Mesendoderm (in vitro differentiated cells): ENCODE results near the gene ZFYVE21.

Source experiments
- DNase-seq: peaks from one replicate; pipeline ENCODE4 v3.0.0; 2013
- H2AK5ac ChIP-seq: 2 replicates; pipeline ENCODE4 v1.6.1; 2013; ENCODE audit warnings: low read length, inconsistent platforms
- H2BK120ac ChIP-seq: 2 replicates; pipeline ENCODE4 v1.6.1; 2013; ENCODE audit warnings: low read depth, mild to moderate bottlenecking, low read length, moderate library complexity, mixed read lengths
- H2BK15ac ChIP-seq: replicated peaks from 2 replicates; pipeline ENCODE4 v1.6.1; 2013; ENCODE audit warnings: low read depth, mild to moderate bottlenecking, moderate library complexity
- H2BK5ac ChIP-seq: 2 replicates; pipeline ENCODE4 v1.6.1; 2013; ENCODE audit warnings: low read length, inconsistent platforms
- H3K18ac ChIP-seq: 2 replicates; pipeline ENCODE4 v1.6.1; 2013; ENCODE audit warnings: mild to moderate bottlenecking, low read length, mixed read lengths
- H3K23ac ChIP-seq: one replicate; pipeline ENCODE4 v1.6.1; 2013; ENCODE audit warnings: low read length
- H3K27ac ChIP-seq: 2 replicates; pipeline ENCODE4 v1.5.1; 2013; ENCODE audit warnings: low read depth, mild to moderate bottlenecking, inconsistent platforms, low read length, moderate library complexity
- H3K27me3 ChIP-seq: 2 replicates; pipeline ENCODE4 v1.6.1; 2013; ENCODE audit warnings: low read length, control low read depth, mild to moderate bottlenecking, inconsistent platforms; ENCODE audit not compliant: insufficient read depth, poor library complexity
- H3K36me3 ChIP-seq: 2 replicates; pipeline ENCODE4 v1.6.1; 2013; ENCODE audit warnings: low read length, inconsistent platforms; ENCODE audit not compliant: control insufficient read depth, insufficient read depth
- H3K4ac ChIP-seq: one replicate; pipeline ENCODE4 v1.6.1; 2013; ENCODE audit warnings: low read depth, mild to moderate bottlenecking, low read length, moderate library complexity
- H3K4me1 ChIP-seq: 2 replicates; pipeline ENCODE4 v1.6.1; 2013; ENCODE audit warnings: low read depth, low read length, inconsistent platforms; ENCODE audit not compliant: control insufficient read depth
- H3K4me2 ChIP-seq: 2 replicates; pipeline ENCODE4 v1.6.1; 2013; ENCODE audit warnings: low read length
- H3K4me3 ChIP-seq: 2 replicates; pipeline ENCODE4 v1.5.1; 2013; ENCODE audit warnings: mild to moderate bottlenecking, low read length
- H3K56ac ChIP-seq: one replicate; pipeline ENCODE4 v1.6.1; 2013; ENCODE audit warnings: low read length
- H3K79me1 ChIP-seq: 2 replicates; pipeline ENCODE4 v1.6.1; 2013; ENCODE audit warnings: low read length, inconsistent platforms
- H3K79me2 ChIP-seq: 2 replicates; pipeline ENCODE4 v1.6.1; 2013; ENCODE audit warnings: mild to moderate bottlenecking, low read length; ENCODE audit not compliant: control insufficient read depth, insufficient read depth
- H3K9ac ChIP-seq: 2 replicates; pipeline ENCODE4 v1.6.1; 2013; ENCODE audit warnings: low read length, inconsistent platforms
- H4K5ac ChIP-seq: one replicate; pipeline ENCODE4 v1.6.1; 2013; ENCODE audit warnings: low read length
- H4K8ac ChIP-seq: one replicate; pipeline ENCODE4 v1.6.1; 2013; ENCODE audit warnings: low read depth, mild to moderate bottlenecking, control low read depth, low read length, moderate library complexity
- WGBS: extraction: QIAGEN DNeasy Blood & Tissue Kit; methylation state at CpG from one replicate; pipeline ENCODE4 v1.1.7; 2013; ENCODE audit warnings: low lambda C conversion rate, missing lambda C conversion rate; ENCODE audit not compliant: insufficient coverage; ENCODE audit errors: extremely low coverage; 5-methylcytosine and 5-hydroxymethylcytosine counted together

Gene ZFYVE21

GRCh38 chr14:103763730-103764488 lies 48.3 kb downstream of the ZFYVE21 start:
- Histone ChIP-seq H4K8ac (no peak overlapping the region), H3K36me3 (no peaks in the 10 kb centered on the region), H3K79me1 (no peaks in the 10 kb centered on the region), H2BK15ac (no peak overlapping the region), H3K4me3 (no peak overlapping the region), H3K4me2 (no peak overlapping the region), H3K56ac (no peak overlapping the region), H3K4ac (no peak overlapping the region), H2BK5ac (no peak overlapping the region), H3K27ac (no peak overlapping the region), H3K27me3 (no peaks in the 10 kb centered on the region), H3K9ac (no peak overlapping the region), H3K23ac (no peak overlapping the region), H3K18ac (no peak overlapping the region), H3K79me2 (no peaks in the 10 kb centered on the region), H4K5ac (no peak overlapping the region), H2AK5ac (no peak overlapping the region), H3K4me1 (no peaks in the 10 kb centered on the region), H2BK120ac (no peak overlapping the region)
- no CpG with 5 or more reads among the region's 5 CpGs for WGBS
- no peak for DNase-seq

- Histone ChIP-seq H2BK15ac (no peak overlapping the region), H3K4ac (no peak overlapping the region), H3K23ac (no peak overlapping the region), H3K4me2 (no peak overlapping the region), H3K36me3 (no peaks in the 10 kb centered on the region), H2AK5ac (no peak overlapping the region), H3K79me2 (no peaks in the 10 kb centered on the region), H4K5ac (no peak overlapping the region), H3K27ac (no peak overlapping the region), H2BK120ac (no peak overlapping the region), H2BK5ac (no peak overlapping the region), H3K18ac (no peak overlapping the region), H3K4me3 (no peak overlapping the region), H3K79me1 (no peaks in the 10 kb centered on the region), H3K27me3 (no peaks in the 10 kb centered on the region), H3K56ac (no peak overlapping the region), H3K4me1 (no peaks in the 10 kb centered on the region), H4K8ac (no peak overlapping the region), H3K9ac (no peak overlapping the region)
- no peak for DNase-seq
- no CpG with 5 or more reads among the region's 3 CpGs for WGBS
Observed at GRCh38 chr14:103765526-103765925, 49.9 kb downstream of the ZFYVE21 start.

GRCh38 chr14:103767336-103767894 lies 51.8 kb downstream of the ZFYVE21 start:
- Histone ChIP-seq H3K79me2 (no peaks in the 10 kb centered on the region), H2BK15ac (no peak overlapping the region)
- WGBS, result no CpG with 5 or more reads among the region's 4 CpGs

GRCh38 chr14:103770500-103770899 lies 54.9 kb downstream of the ZFYVE21 start:
- Histone ChIP-seq H2AK5ac (no peak overlapping the region), H3K4me3 (no peak overlapping the region), H3K4ac (no peak overlapping the region), H3K18ac (no peak overlapping the region), H2BK120ac (no peak overlapping the region), H3K79me1 (no peaks in the 10 kb centered on the region), H2BK15ac (no peak overlapping the region), H3K4me1 (no peaks in the 10 kb centered on the region), H3K36me3 (no peaks in the 10 kb centered on the region), H3K56ac (no peak overlapping the region), H2BK5ac (no peak overlapping the region), H3K27me3 (no peaks in the 10 kb centered on the region), H3K79me2 (no peaks in the 10 kb centered on the region), H3K27ac (no peak overlapping the region), H3K9ac (no peak overlapping the region), H3K4me2 (no peak overlapping the region), H4K5ac (no peak overlapping the region), H4K8ac (no peak overlapping the region), H3K23ac (no peak overlapping the region)
- no peak for DNase-seq
- no CpG with 5 or more reads among the region's 2 CpGs for WGBS

More at GRCh38 chr14:103767336-103767894, 51.8 kb downstream of the ZFYVE21 start:
- no peak overlapping the region for H3K9ac ChIP-seq
- no peaks in the 10 kb centered on the region for H3K79me1 ChIP-seq
- no peak overlapping the region for H3K4ac ChIP-seq
- H3K27ac ChIP-seq, result no peak overlapping the region
- no peaks in the 10 kb centered on the region for H3K27me3 ChIP-seq
- H3K4me3 ChIP-seq, result no peak overlapping the region
- no peak overlapping the region for H2BK5ac ChIP-seq
- H2AK5ac ChIP-seq, result no peak overlapping the region
- H4K5ac ChIP-seq, result no peak overlapping the region
- no peaks in the 10 kb centered on the region for H3K4me1 ChIP-seq
- H2BK120ac ChIP-seq, result no peak overlapping the region
- H3K4me2 ChIP-seq, result no peak overlapping the region
- no peak overlapping the region for H3K56ac ChIP-seq
- H3K36me3 ChIP-seq, result no peaks in the 10 kb centered on the region
- H4K8ac ChIP-seq, result no peak overlapping the region
- H3K23ac ChIP-seq, result no peak overlapping the region
- no peak overlapping the region for H3K18ac ChIP-seq
- no peak for DNase-seq

- Histone ChIP-seq H3K4me2 (no peak overlapping the region), H2BK15ac (no peak overlapping the region), H2BK120ac (no peak overlapping the region), H4K5ac (no peak overlapping the region), H4K8ac (no peak overlapping the region), H3K79me2 (no peaks in the 10 kb centered on the region), H3K56ac (no peak overlapping the region), H3K36me3 (no peaks in the 10 kb centered on the region), H3K4ac (no peak overlapping the region), H3K4me3 (no peak overlapping the region), H3K18ac (no peak overlapping the region), H3K79me1 (no peaks in the 10 kb centered on the region), H3K23ac (no peak overlapping the region), H3K9ac (no peak overlapping the region), H3K4me1 (no peaks in the 10 kb centered on the region), H3K27me3 (no peaks in the 10 kb centered on the region), H3K27ac (no peak overlapping the region), H2BK5ac (no peak overlapping the region), H2AK5ac (no peak overlapping the region)
- whole genome bisulfite sequencing, result no CpG with 5 or more reads among the region's 4 CpGs
- DNase-seq, result peak; percentile 41
Observed at GRCh38 chr14:103770902-103771301, 55.3 kb downstream of the ZFYVE21 start.
